Neuronal stem cell (in vitro differentiated cells): Measurements from ENCODE around the gene NTN1.

Source experiments
- DNase-seq: peaks from one replicate; pipeline ENCODE4 v3.0.0-alpha.2; 2013; ENCODE audit warnings: low spot score
- H2AFZ ChIP-seq: one replicate; pipeline ENCODE4 v1.6.1; 2013; ENCODE audit warnings: mild to moderate bottlenecking, low read length, inconsistent platforms
- H2AK5ac ChIP-seq: 2 replicates; pipeline ENCODE4 v1.6.1; 2013; ENCODE audit warnings: low read depth, mild to moderate bottlenecking, inconsistent platforms, low read length, moderate library complexity, mixed read lengths
- H2BK120ac ChIP-seq: 2 replicates; pipeline ENCODE4 v1.6.1; 2013; ENCODE audit warnings: low read depth, mild to moderate bottlenecking, inconsistent platforms, low read length, moderate library complexity, mixed read lengths
- H2BK12ac ChIP-seq: one replicate; pipeline ENCODE4 v1.6.1; 2013; ENCODE audit warnings: low read length, inconsistent platforms
- H2BK15ac ChIP-seq: 2 replicates; pipeline ENCODE4 v1.6.1; 2013; ENCODE audit warnings: mild to moderate bottlenecking, low read length, inconsistent platforms, mixed read lengths
- H2BK5ac ChIP-seq: one replicate; pipeline ENCODE4 v1.6.1; 2013; ENCODE audit warnings: inconsistent platforms, mild to moderate bottlenecking, low read length, moderate library complexity
- H3K14ac ChIP-seq: one replicate; pipeline ENCODE4 v1.6.1; 2013; ENCODE audit warnings: low read length, inconsistent platforms
- H3K18ac ChIP-seq: 2 replicates; pipeline ENCODE4 v1.6.1; 2013; ENCODE audit warnings: low read length, inconsistent platforms
- H3K23ac ChIP-seq: 2 replicates; pipeline ENCODE4 v1.6.1; 2013; ENCODE audit warnings: low read depth, mild to moderate bottlenecking, mixed read lengths, low read length, inconsistent platforms; ENCODE audit not compliant: poor library complexity
- H3K27ac ChIP-seq: replicated peaks from 3 replicates; pipeline ENCODE4 v1.5.1; 2013; ENCODE audit warnings: low read length, inconsistent platforms
- H3K27me3 ChIP-seq, 3 experiments: 2 replicates each; pipeline ENCODE4 v1.6.1; 2013; ENCODE audit warnings: low read length in 3 of 3, mild to moderate bottlenecking in 2 of 3, inconsistent platforms in 1 of 3, low read depth in 1 of 3, mixed read lengths in 1 of 3, moderate library complexity in 1 of 3; ENCODE audit not compliant: control insufficient read depth in 3 of 3, insufficient read depth in 3 of 3
- H3K36me3 ChIP-seq, 2 donors: replicated peaks in 1 of 2; 2 replicates each; pipeline ENCODE4 v1.6.1; 2013; ENCODE audit warnings: low read length in 2 of 2; ENCODE audit not compliant: control insufficient read depth in 2 of 2, insufficient read depth in 2 of 2
- H3K4ac ChIP-seq: 2 replicates; pipeline ENCODE4 v1.6.1; 2013; ENCODE audit warnings: inconsistent platforms, mild to moderate bottlenecking, low read length, moderate library complexity
- H3K4me1 ChIP-seq, 2 donors: 1 replicate in 1 of 2; 2 replicates in 1 of 2; pipeline ENCODE4 v1.6.1; 2013; ENCODE audit warnings: low read length in 2 of 2, low read depth in 1 of 2; ENCODE audit not compliant: control insufficient read depth in 2 of 2, insufficient read depth in 1 of 2
- H3K4me2 ChIP-seq: one replicate; pipeline ENCODE4 v1.6.1; 2013; ENCODE audit warnings: mild to moderate bottlenecking, low read length, inconsistent platforms; ENCODE audit not compliant: insufficient read depth, poor library complexity, severe bottlenecking
- H3K4me3 ChIP-seq, 2 donors: 2 replicates each; pipeline ENCODE4 v1.5.1; 2013; ENCODE audit warnings: low read length in 2 of 2, mild to moderate bottlenecking in 2 of 2, inconsistent platforms in 1 of 2, moderate library complexity in 1 of 2
- H3K79me1 ChIP-seq: one replicate; pipeline ENCODE4 v1.6.1; 2013; ENCODE audit warnings: low read depth, mild to moderate bottlenecking, inconsistent platforms, low read length, moderate library complexity
- H3K9ac ChIP-seq: one replicate; pipeline ENCODE4 v1.6.1; 2013; ENCODE audit warnings: mild to moderate bottlenecking, low read depth, low read length, inconsistent platforms; ENCODE audit not compliant: poor library complexity
- H3K9me3 ChIP-seq, 2 donors: replicated peaks in 1 of 2; 2 replicates each; pipeline versions ENCODE3 to v1.6.1; 2013; ENCODE audit warnings: low read length in 2 of 2, mild to moderate bottlenecking in 2 of 2, inconsistent platforms in 1 of 2, low read depth in 1 of 2, mixed read lengths in 1 of 2, moderate library complexity in 1 of 2; ENCODE audit not compliant: control insufficient read depth in 2 of 2, insufficient read depth in 1 of 2
- H4K8ac ChIP-seq: one replicate; pipeline ENCODE4 v1.6.1; 2013; ENCODE audit warnings: low read depth, mild to moderate bottlenecking, inconsistent platforms, low read length, moderate library complexity
- H4K91ac ChIP-seq: one replicate; pipeline ENCODE4 v1.6.1; 2013; ENCODE audit warnings: low read length, low read depth, mild to moderate bottlenecking, inconsistent platforms; ENCODE audit not compliant: poor library complexity
- WGBS, 2 donors: extraction: QIAGEN DNeasy Blood & Tissue Kit; methylation state at CpG; one replicate each; pipeline ENCODE4 v1.1.7; 2013; ENCODE audit warnings: missing lambda C conversion rate in 2 of 2, mixed read lengths in 1 of 2; ENCODE audit not compliant: insufficient read length in 2 of 2, insufficient replicate concordance in 1 of 2; ENCODE audit errors: extremely low coverage in 2 of 2; 5-methylcytosine and 5-hydroxymethylcytosine counted together

Gene NTN1

DNA sequence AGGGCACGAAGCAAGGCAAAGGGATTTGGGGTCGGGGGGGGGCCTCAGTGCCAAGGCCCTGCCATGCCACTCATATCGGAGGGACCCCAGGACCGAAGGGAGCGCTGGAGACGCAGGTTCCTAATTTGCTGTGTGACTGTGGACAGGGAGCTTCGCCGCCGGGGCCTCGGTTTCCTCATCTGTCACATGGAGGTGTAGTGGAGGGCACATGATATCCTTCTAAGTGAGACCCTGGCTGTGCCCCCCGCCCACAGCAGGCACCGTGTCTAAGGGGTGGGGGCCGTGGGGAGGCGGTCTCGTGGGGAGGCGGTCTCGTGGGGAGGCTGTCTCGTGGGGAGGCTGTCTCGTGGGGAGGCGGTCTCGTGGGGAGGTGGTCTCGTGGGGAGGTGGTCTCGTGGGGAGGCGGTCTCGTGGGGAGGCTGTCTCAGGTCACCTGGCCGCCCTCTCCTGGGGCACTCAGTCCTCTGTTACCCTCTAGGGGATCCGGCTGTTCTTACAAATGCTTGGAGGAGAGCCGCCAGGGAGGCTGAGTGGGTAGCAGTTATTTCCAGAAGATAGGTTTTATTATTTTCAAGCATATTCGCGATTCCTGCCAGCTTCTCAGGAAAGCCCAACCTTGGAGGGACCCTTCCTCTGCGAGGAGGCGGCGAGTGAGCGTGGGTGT is 205.0 kb downstream of the NTN1 start:
- Histone ChIP-seq H2BK5ac (no peak overlapping the region), H3K27ac (no peak overlapping the region), H3K79me1 (peaks cover 3% of the 10 kb centered on the region), H3K4me3 (no peak overlapping the region), H3K23ac (peak overlapping the region; percentile 52), H3K36me3 (peaks cover 0 to 2% of the 10 kb centered on the region in 2 donors), H2BK15ac (peak overlapping the region; percentile 44), H3K18ac (peak overlapping the region; percentile 88), H4K91ac (no peak overlapping the region), H3K4me1 (peaks cover 12 to 32% of the 10 kb centered on the region in 2 donors), H3K9me3 (peaks cover 0 to 9% of the 10 kb centered on the region in 2 donors), H3K4ac (no peak overlapping the region), H2AFZ (no peak overlapping the region), H2BK12ac (no peak overlapping the region), H3K9ac (no peak overlapping the region), H3K27me3 (peaks cover 0 to 21% (median 15%) of the 10 kb centered on the region in 3 experiments), H2BK120ac (peak overlapping the region; percentile 13), H4K8ac (no peak overlapping the region), H3K4me2 (no peak overlapping the region), H3K14ac (peak overlapping the region; percentile 78), H2AK5ac (peak overlapping the region; percentile 66)
- no CpG with 5 or more reads among the region's 34 CpGs for whole genome bisulfite sequencing, 2 donors
- no peak for DNase-seq

DNA sequence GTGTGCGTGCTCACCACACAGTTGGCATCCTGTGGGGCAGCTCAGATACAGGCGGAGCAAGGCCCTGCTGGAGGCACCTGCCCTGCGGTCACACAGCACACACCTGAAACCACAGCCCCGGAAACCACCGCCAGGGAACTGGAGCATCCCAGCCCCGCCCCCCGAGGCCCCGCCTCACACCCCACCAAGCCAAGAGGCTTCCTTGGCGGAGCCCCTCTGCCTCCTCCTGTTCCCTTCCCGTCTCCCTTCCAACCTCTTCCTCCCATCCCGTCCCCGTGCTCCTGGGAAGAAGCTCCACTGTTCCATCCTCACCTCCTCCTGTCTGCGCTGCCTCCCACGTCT is 205.5 kb downstream of the NTN1 start:
- H2BK12ac ChIP-seq, result peak overlapping the region; percentile 91
- H3K4me2 ChIP-seq, result no peak overlapping the region
- peaks cover 0 to 21% (median 15%) of the 10 kb centered on the region in 3 experiments for H3K27me3 ChIP-seq
- H3K36me3 ChIP-seq, result peaks cover 0 to 2% of the 10 kb centered on the region in 2 donors
- H2BK5ac ChIP-seq, result no peak overlapping the region
- peak overlapping the region; percentile 44 for H2BK15ac ChIP-seq
- no peak for DNase-seq
- H3K14ac ChIP-seq, result peak overlapping the region; percentile 97
- H3K9me3 ChIP-seq, result peaks cover 0 to 9% of the 10 kb centered on the region in 2 donors
- no peak overlapping the region for H4K8ac ChIP-seq
- H3K79me1 ChIP-seq, result peaks cover 3% of the 10 kb centered on the region
- WGBS, 2 donors, result no CpG with 5 or more reads among the region's 14 CpGs
- H3K4me1 ChIP-seq, result peaks cover 7 to 27% of the 10 kb centered on the region in 2 donors
- H3K23ac ChIP-seq, result peak overlapping the region; percentile 62
- peak overlapping the region; percentile 68 for H3K18ac ChIP-seq
- no peak overlapping the region for H2AFZ ChIP-seq
- no peak overlapping the region for H3K27ac ChIP-seq
- peak overlapping the region; percentile 17 for H4K91ac ChIP-seq
- peak overlapping the region; percentile 29 for H2AK5ac ChIP-seq
- H2BK120ac ChIP-seq, result no peak overlapping the region
- H3K4me3 ChIP-seq, result peak overlapping the region in 1 of 2 donors; percentile 63
- H3K4ac ChIP-seq, result no peak overlapping the region
- peak overlapping the region; percentile 78 for H3K9ac ChIP-seq

DNA sequence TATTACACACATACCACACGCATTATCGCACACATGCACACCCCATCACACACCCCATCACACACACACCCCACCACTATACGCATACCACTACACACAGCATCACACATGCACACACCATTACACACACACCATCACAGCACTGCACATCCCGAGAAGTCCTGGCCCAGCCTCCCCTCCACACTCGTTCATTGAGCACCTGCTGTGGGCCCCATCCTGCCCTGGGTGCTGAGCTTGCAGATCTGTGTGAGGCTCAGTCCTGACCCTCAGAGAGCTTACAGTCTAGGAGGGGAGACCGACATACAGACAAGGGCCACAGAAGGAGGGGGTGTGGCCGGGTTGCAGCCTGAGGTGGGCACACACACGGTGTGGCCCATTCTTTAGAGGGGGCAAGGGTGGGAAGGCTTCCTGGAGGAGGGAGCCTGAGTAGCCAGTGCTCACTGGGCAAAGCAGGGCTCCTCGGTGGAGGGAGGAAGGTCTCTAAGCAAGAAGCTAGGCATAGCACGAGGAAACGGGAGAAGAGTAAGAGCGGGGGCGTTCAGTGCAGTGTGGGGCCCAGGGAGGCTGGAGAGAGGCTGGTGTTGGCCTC is 206.6 kb downstream of the NTN1 start:
- no peak overlapping the region for H3K4ac ChIP-seq
- H3K27ac ChIP-seq, result no peak overlapping the region
- peaks cover 0 to 18% (median 6%) of the 10 kb centered on the region in 3 experiments for H3K27me3 ChIP-seq
- peaks cover 3% of the 10 kb centered on the region for H3K79me1 ChIP-seq
- 100% methylated on average over 3 of the region's 13 CpGs for WGBS, 2 donors
- H2AFZ ChIP-seq, result no peak overlapping the region
- H3K4me2 ChIP-seq, result no peak overlapping the region
- H4K91ac ChIP-seq, result peak overlapping the region; percentile 17
- H2BK12ac ChIP-seq, result no peak overlapping the region
- H3K36me3 ChIP-seq, result peaks cover 0 to 2% of the 10 kb centered on the region in 2 donors
- H2BK120ac ChIP-seq, result no peak overlapping the region
- H3K4me1 ChIP-seq, result peaks cover 0 to 19% of the 10 kb centered on the region in 2 donors
- no peak overlapping the region for H2AK5ac ChIP-seq
- H3K9ac ChIP-seq, result no peak overlapping the region
- peaks cover 0 to 9% of the 10 kb centered on the region in 2 donors for H3K9me3 ChIP-seq
- H4K8ac ChIP-seq, result no peak overlapping the region
- peak overlapping the region in 1 of 2 donors; percentile 63 for H3K4me3 ChIP-seq
- H2BK15ac ChIP-seq, result peak overlapping the region; percentile 38
- peak overlapping the region; percentile 23 for H3K18ac ChIP-seq
- DNase-seq, result no peak
- no peak overlapping the region for H2BK5ac ChIP-seq
- H3K23ac ChIP-seq, result no peak overlapping the region
- H3K14ac ChIP-seq, result no peak overlapping the region

DNA sequence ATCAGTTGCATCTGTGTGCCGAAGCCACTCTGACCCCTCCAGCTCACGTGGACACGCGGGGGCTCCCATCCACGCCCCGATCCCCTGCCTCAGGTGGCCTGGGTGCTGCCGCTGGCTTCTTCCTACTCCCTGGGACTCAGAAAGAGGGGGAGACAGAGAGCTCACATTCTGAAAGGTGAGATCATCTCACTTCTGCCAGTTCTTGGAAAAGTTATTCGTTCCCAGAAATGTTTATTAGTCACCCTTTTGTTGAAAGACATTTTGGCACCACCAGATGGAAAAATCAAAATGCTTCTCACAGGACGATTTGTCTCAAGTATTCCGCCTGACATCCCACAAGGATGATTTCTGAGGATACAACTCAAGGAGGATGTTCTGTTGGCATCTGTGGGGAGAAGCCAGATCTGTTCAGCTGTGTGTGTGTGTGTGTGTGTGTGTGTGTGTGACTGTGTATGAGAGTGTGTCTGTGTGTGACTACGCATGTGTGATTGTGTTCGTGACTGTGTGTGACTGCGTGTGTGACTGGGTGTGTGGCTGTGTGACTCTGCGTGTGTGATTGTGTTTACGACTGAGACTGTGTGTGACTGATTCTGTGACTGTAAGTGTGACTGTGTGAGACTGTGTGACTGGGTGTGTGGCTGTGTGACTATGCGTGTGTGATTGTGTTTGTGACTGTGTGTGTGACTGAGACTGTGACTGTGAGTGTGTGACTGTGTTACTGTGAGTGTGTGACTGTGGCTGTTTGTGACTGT is 207.3 kb downstream of the NTN1 start:
- peak overlapping the region in 1 of 2 donors; percentile 56 for H3K4me3 ChIP-seq
- H3K9me3 ChIP-seq, result peaks cover 0 to 9% of the 10 kb centered on the region in 2 donors
- H2BK12ac ChIP-seq, result no peak overlapping the region
- H3K9ac ChIP-seq, result peak overlapping the region; percentile 61
- H4K91ac ChIP-seq, result no peak overlapping the region
- no peak overlapping the region for H2BK5ac ChIP-seq
- peaks cover 3% of the 10 kb centered on the region for H3K79me1 ChIP-seq
- no peak overlapping the region for H4K8ac ChIP-seq
- peaks cover 0 to 2% of the 10 kb centered on the region in 2 donors for H3K36me3 ChIP-seq
- peak overlapping the region; percentile 23 for H3K18ac ChIP-seq
- H3K27me3 ChIP-seq, result peaks cover 0 to 16% (median 3%) of the 10 kb centered on the region in 3 experiments
- H3K4ac ChIP-seq, result no peak overlapping the region
- no peak overlapping the region for H3K27ac ChIP-seq
- no CpG with 5 or more reads among the region's 16 CpGs for WGBS, 2 donors
- H3K14ac ChIP-seq, result no peak overlapping the region
- H2AFZ ChIP-seq, result no peak overlapping the region
- H2BK120ac ChIP-seq, result no peak overlapping the region
- peaks cover 0 to 17% of the 10 kb centered on the region in 2 donors for H3K4me1 ChIP-seq
- DNase-seq, result no peak
- H3K4me2 ChIP-seq, result no peak overlapping the region
- H2BK15ac ChIP-seq, result peak overlapping the region; percentile 38
- no peak overlapping the region for H2AK5ac ChIP-seq
- no peak overlapping the region for H3K23ac ChIP-seq
